Measurements from ENCODE around the gene ZNF367.

ZNF367 gene

GRCh38 chr9:96436456-96437126 is 18.4 kb upstream of the ZNF367 start:
- no peak for DNase-seq

GRCh38 chr9:96436063-96436455 is 17.9 kb upstream of the ZNF367 start:
- DNase-seq: no peak

GRCh38 chr9:96435345-96435744 is 17.2 kb upstream of the ZNF367 start:
- no peak for DNase-seq

- DNase-seq: no peak
Measured at GRCh38 chr9:96430377-96430776, 12.2 kb upstream of the ZNF367 start.

GRCh38 chr9:96429732-96430131 is 11.6 kb upstream of the ZNF367 start:
- no peak for DNase-seq

GRCh38 chr9:96425500-96426169 is 7.5 kb upstream of the ZNF367 start:
- DNase-seq: no peak

GRCh38 chr9:96423985-96424336 is 5.8 kb upstream of the ZNF367 start:
- DNase-seq: no peak

- DNase-seq: no peak
Measured at GRCh38 chr9:96423322-96423984, 5.3 kb upstream of the ZNF367 start.

GRCh38 chr9:96420468-96421219 is 2.5 kb upstream of the ZNF367 start:
- DNase-seq: no peak

- DNase-seq: no peak
Measured at GRCh38 chr9:96419691-96419969, 1.5 kb upstream of the ZNF367 start.

GRCh38 chr9:96418920-96419690 is 935 bp upstream of the ZNF367 start:
- peak; percentile 41 for DNase-seq

- peak; percentile 52 for DNase-seq
Measured at GRCh38 chr9:96417661-96418082, 498 bp downstream of the ZNF367 start.

- peak; percentile 92 for DNase-seq
Measured at GRCh38 chr9:96417051-96417586, 1.1 kb downstream of the ZNF367 start.

GRCh38 chr9:96413302-96414221 is 4.6 kb downstream of the ZNF367 start:
- peak; percentile 22 for DNase-seq

- no peak for DNase-seq
Measured at GRCh38 chr9:96412174-96412913, 5.8 kb downstream of the ZNF367 start.

GRCh38 chr9:96411129-96411838 is 6.9 kb downstream of the ZNF367 start:
- no peak for DNase-seq

- no peak for DNase-seq
Measured at GRCh38 chr9:96408409-96409280, 9.5 kb downstream of the ZNF367 start.

GRCh38 chr9:96400132-96400910 is 17.8 kb downstream of the ZNF367 start:
- no peak for DNase-seq
